Activated CD4-positive, alpha-beta T cell treated with anti-CD3 and anti-CD28 coated beads, Interleukin-2, amount 10 ng/mL, durations not matched to agents 7 days and 5 days (primary cell): ENCODE measurements around the gene C19orf44. TPM values are rescaled to one million over a fixed set of nuclear protein-coding genes. Genes with fewer than 3 reads are reported as not detected.
A peak's percentile ranks its signal among the peaks of the same experiment; 100 is the strongest.
"Not testable (repeated sequence)": the region's sequence is repeated elsewhere in the genome, so short reads cannot be mapped to it uniquely, and the experiment has no call there.

Experiments used
- CTCF ChIA-PET: fragments of 350-600 bp; sonication (Branson Sonifier 250); formaldehyde crosslinking; loops from one replicate; lab custom pipeline; 2021; ENCODE audit warnings: antibody characterized with exemption; lab: Charles Lee
- POLR2A ChIA-PET: fragments of 350-600 bp; sonication (Branson Sonifier 250); formaldehyde crosslinking; loops from one replicate; lab custom pipeline; 2021; ENCODE audit warnings: antibody characterized with exemption; lab: Charles Lee
- DNase-seq: peaks from one replicate; pipeline ENCODE4 v3.0.0-alpha.2; 2020
- H3K27ac Mint-ChIP-seq: one replicate; pipeline ENCODE4 v1.8.0; 2021; ENCODE audit warnings: mild to moderate bottlenecking, moderate library complexity, mixed read lengths
- H3K27me3 Mint-ChIP-seq: one replicate; pipeline ENCODE4 v1.8.0; 2021; ENCODE audit warnings: mixed read lengths
- H3K36me3 Mint-ChIP-seq: one replicate; pipeline ENCODE4 v1.8.0; 2021; ENCODE audit warnings: low read depth, mixed read lengths
- H3K4me1 Mint-ChIP-seq: one replicate; pipeline ENCODE4 v1.8.0; 2021; ENCODE audit warnings: mixed read lengths
- H3K4me3 Mint-ChIP-seq: one replicate; pipeline ENCODE4 v1.8.0; 2021; ENCODE audit warnings: mild to moderate bottlenecking, moderate library complexity, mixed read lengths
- H3K9me3 Mint-ChIP-seq: one replicate; pipeline ENCODE4 v1.8.0; 2021; ENCODE audit warnings: mixed read lengths
- total RNA-seq, 2 experiments: library from RNA; stranded (reverse); gene quantifications; one replicate each; pipeline ENCODE4 v1.2.3, GENCODE V29; 2021

The C19orf44 gene
- total RNA-seq, 2 experiments from 2014 or later = 3.1 to 3.9 TPM

- H3K27me3 Mint-ChIP-seq = no peaks in the 10 kb centered on the region
- no peaks in the 10 kb centered on the region for H3K36me3 Mint-ChIP-seq
- no peak for DNase-seq
- no peak overlapping the region for H3K4me3 Mint-ChIP-seq
- CTCF ChIA-PET = no interaction called here
- no peaks in the 10 kb centered on the region for H3K9me3 Mint-ChIP-seq
- H3K4me1 Mint-ChIP-seq = no peaks in the 10 kb centered on the region
- POLR2A ChIA-PET = no interaction called here
- H3K27ac Mint-ChIP-seq = no peak overlapping the region
Observed at GRCh38 chr19:16506961-16507360, 10.8 kb downstream of the C19orf44 start.

GRCh38 chr19:16508546-16508945 lies 12.4 kb downstream of the C19orf44 start:
- ChIA-PET POLR2A (no interaction called here), CTCF (interaction anchor here (1.0 kb wide), 1 partner anchor 33 kb away, joined by 3 read pairs; no protein-coding TSS in a partner anchor)
- H3K36me3 Mint-ChIP-seq = no peaks in the 10 kb centered on the region
- no peaks in the 10 kb centered on the region for H3K4me1 Mint-ChIP-seq
- no peaks in the 10 kb centered on the region for H3K27me3 Mint-ChIP-seq
- no peak overlapping the region for H3K4me3 Mint-ChIP-seq
- H3K9me3 Mint-ChIP-seq = no peaks in the 10 kb centered on the region
- DNase-seq = no peak
- H3K27ac Mint-ChIP-seq = no peak overlapping the region

- DNase-seq = no peak
- Mint-ChIP-seq H3K27me3 (no peaks in the 10 kb centered on the region), H3K27ac (no peak overlapping the region), H3K4me3 (no peak overlapping the region), H3K4me1 (no peaks in the 10 kb centered on the region), H3K9me3 (no peaks in the 10 kb centered on the region), H3K36me3 (no peaks in the 10 kb centered on the region)
- CTCF ChIA-PET = interaction anchor here (1.0 kb wide), 1 partner anchor 32 kb away, joined by 3 read pairs; no protein-coding TSS in a partner anchor
- POLR2A ChIA-PET = no interaction called here
Observed at GRCh38 chr19:16509141-16510061, 13.2 kb downstream of the C19orf44 start.

- H3K9me3 Mint-ChIP-seq, H3K36me3 Mint-ChIP-seq, H3K4me1 Mint-ChIP-seq, CTCF ChIA-PET, H3K4me3 Mint-ChIP-seq, POLR2A ChIA-PET, DNase-seq, H3K27me3 Mint-ChIP-seq: not testable (repeated sequence)
- peak overlapping the region; percentile 19 for H3K27ac Mint-ChIP-seq
Observed at GRCh38 chr19:16512611-16513010, 16.4 kb downstream of the C19orf44 start.

- ChIA-PET CTCF (interaction anchor here (0.6 to 1.4 kb wide), 3 partner anchors 14 to 1465 kb away, joined by 3 to 4 read pairs (median 3); no protein-coding TSS in a partner anchor), POLR2A (no interaction called here)
- no peak for DNase-seq
- Mint-ChIP-seq H3K27me3 (no peaks in the 10 kb centered on the region), H3K4me1 (peaks cover 5% of the 10 kb centered on the region), H3K9me3 (no peaks in the 10 kb centered on the region), H3K27ac (no peak overlapping the region), H3K4me3 (no peak overlapping the region), H3K36me3 (peaks cover 16% of the 10 kb centered on the region)
Observed at GRCh38 chr19:16514383-16515019, 18.3 kb downstream of the C19orf44 start.

- no peak overlapping the region for H3K4me3 Mint-ChIP-seq
- peaks cover 30% of the 10 kb centered on the region for H3K36me3 Mint-ChIP-seq
- no peaks in the 10 kb centered on the region for H3K9me3 Mint-ChIP-seq
- H3K27me3 Mint-ChIP-seq = no peaks in the 10 kb centered on the region
- DNase-seq = no peak
- ChIA-PET CTCF (no interaction called here), POLR2A (no interaction called here)
- no peak overlapping the region for H3K27ac Mint-ChIP-seq
- H3K4me1 Mint-ChIP-seq = peaks cover 5% of the 10 kb centered on the region
Observed at GRCh38 chr19:16516381-16516780, 20.2 kb downstream of the C19orf44 start.

- peaks cover 5% of the 10 kb centered on the region for H3K4me1 Mint-ChIP-seq
- ChIA-PET CTCF (no interaction called here), POLR2A (no interaction called here)
- no peak overlapping the region for H3K4me3 Mint-ChIP-seq
- no peak for DNase-seq
- no peaks in the 10 kb centered on the region for H3K9me3 Mint-ChIP-seq
- no peaks in the 10 kb centered on the region for H3K27me3 Mint-ChIP-seq
- H3K36me3 Mint-ChIP-seq = peaks cover 31% of the 10 kb centered on the region
- no peak overlapping the region for H3K27ac Mint-ChIP-seq
Observed at GRCh38 chr19:16516923-16517610, 20.9 kb downstream of the C19orf44 start.

GRCh38 chr19:16518061-16518460 lies 21.9 kb downstream of the C19orf44 start:
- POLR2A ChIA-PET = no interaction called here
- H3K4me1 Mint-ChIP-seq = peaks cover 5% of the 10 kb centered on the region
- no peak overlapping the region for H3K27ac Mint-ChIP-seq
- H3K4me3 Mint-ChIP-seq = no peak overlapping the region
- no peaks in the 10 kb centered on the region for H3K9me3 Mint-ChIP-seq
- CTCF ChIA-PET = no interaction called here
- peaks cover 36% of the 10 kb centered on the region for H3K36me3 Mint-ChIP-seq
- no peak for DNase-seq
- H3K27me3 Mint-ChIP-seq = no peaks in the 10 kb centered on the region

GRCh38 chr19:16518483-16519229 lies 22.5 kb downstream of the C19orf44 start:
- ChIA-PET CTCF (no interaction called here), POLR2A (no interaction called here)
- Mint-ChIP-seq H3K4me1 (peaks cover 5% of the 10 kb centered on the region), H3K9me3 (no peaks in the 10 kb centered on the region), H3K27me3 (no peaks in the 10 kb centered on the region), H3K4me3 (no peak overlapping the region), H3K27ac (no peak overlapping the region), H3K36me3 (peaks cover 42% of the 10 kb centered on the region)
- no peak for DNase-seq

GRCh38 chr19:16519230-16519687 lies 23.1 kb downstream of the C19orf44 start:
- Mint-ChIP-seq H3K27me3 (no peaks in the 10 kb centered on the region), H3K4me1 (peaks cover 5% of the 10 kb centered on the region), H3K27ac (no peak overlapping the region), H3K36me3 (peaks cover 48% of the 10 kb centered on the region), H3K9me3 (no peaks in the 10 kb centered on the region), H3K4me3 (no peak overlapping the region)
- CTCF ChIA-PET = no interaction called here
- DNase-seq = no peak
- POLR2A ChIA-PET = no interaction called here

- Mint-ChIP-seq H3K9me3 (no peaks in the 10 kb centered on the region), H3K4me3 (no peak overlapping the region), H3K27me3 (no peaks in the 10 kb centered on the region), H3K4me1 (peaks cover 5% of the 10 kb centered on the region), H3K36me3 (peaks cover 49% of the 10 kb centered on the region), H3K27ac (peak overlapping the region; percentile 66)
- ChIA-PET CTCF (no interaction called here), POLR2A (no interaction called here)
- no peak for DNase-seq
Observed at GRCh38 chr19:16520074-16520973, 24.1 kb downstream of the C19orf44 start.
